ENCODE results near the gene THSD4.

GRCh38 chr15:71585159-71585558 is 469.9 kb downstream of the THSD4 start:
- TF ChIP-seq CTCF (IDR thresholded peaks at IDR 0.05) (no peak), POLR2AphosphoS5 (IDR thresholded peaks at IDR 0.05; ENCODE audit: low read depth, low read length) (no peak), SIN3A (IDR thresholded peaks at IDR 0.05; ENCODE audit: borderline replicate concordance, insufficient read depth, low read depth, low read length) (no peak)
